DND-41 (cell line): ENCODE results near the gene SNCAIP.

Experiments
- EZH2 ChIP-seq: IDR thresholded peaks from 3 replicates; pipeline ENCODE4 v1.6.1; 2012; ENCODE audit warnings: borderline replicate concordance, low read depth, mild to moderate bottlenecking, moderate library complexity, low read length, inconsistent platforms; ENCODE audit not compliant: severe bottlenecking
- TF ChIP-seq, protein P1 (sequence below): IDR thresholded peaks from 2 replicates; pipeline ENCODE4 v1.5.1; 2012; ENCODE audit warnings: borderline replicate concordance, low read length, moderate library complexity, mild to moderate bottlenecking; ENCODE audit not compliant: poor library complexity, severe bottlenecking; ENCODE audit errors: extremely low read depth

DNA sequence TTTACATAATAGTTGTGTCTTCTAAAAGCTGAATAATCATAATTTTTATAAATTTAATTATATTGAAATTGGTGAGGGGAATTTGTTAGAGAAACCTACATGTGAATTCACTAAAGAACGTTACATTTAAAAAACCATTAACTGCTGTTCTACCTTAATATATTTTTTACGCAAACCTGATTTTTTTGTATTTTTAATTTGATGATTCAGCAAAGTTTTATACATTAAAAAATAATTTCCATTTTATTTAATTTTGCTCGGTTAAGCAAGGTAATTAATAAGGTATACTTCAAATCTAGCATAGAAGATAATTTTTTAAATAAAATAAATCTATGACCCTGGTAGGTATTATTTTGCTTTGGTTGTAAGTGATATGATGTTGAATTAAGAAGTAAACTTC is 114.3 kb downstream of the SNCAIP start:
- TF ChIP-seq, protein P1, sequence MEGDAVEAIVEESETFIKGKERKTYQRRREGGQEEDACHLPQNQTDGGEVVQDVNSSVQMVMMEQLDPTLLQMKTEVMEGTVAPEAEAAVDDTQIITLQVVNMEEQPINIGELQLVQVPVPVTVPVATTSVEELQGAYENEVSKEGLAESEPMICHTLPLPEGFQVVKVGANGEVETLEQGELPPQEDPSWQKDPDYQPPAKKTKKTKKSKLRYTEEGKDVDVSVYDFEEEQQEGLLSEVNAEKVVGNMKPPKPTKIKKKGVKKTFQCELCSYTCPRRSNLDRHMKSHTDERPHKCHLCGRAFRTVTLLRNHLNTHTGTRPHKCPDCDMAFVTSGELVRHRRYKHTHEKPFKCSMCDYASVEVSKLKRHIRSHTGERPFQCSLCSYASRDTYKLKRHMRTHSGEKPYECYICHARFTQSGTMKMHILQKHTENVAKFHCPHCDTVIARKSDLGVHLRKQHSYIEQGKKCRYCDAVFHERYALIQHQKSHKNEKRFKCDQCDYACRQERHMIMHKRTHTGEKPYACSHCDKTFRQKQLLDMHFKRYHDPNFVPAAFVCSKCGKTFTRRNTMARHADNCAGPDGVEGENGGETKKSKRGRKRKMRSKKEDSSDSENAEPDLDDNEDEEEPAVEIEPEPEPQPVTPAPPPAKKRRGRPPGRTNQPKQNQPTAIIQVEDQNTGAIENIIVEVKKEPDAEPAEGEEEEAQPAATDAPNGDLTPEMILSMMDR = no peak
- TF ChIP-seq EZH2 = no peak
